Measurements from ENCODE around the gene DCX.

DNA sequence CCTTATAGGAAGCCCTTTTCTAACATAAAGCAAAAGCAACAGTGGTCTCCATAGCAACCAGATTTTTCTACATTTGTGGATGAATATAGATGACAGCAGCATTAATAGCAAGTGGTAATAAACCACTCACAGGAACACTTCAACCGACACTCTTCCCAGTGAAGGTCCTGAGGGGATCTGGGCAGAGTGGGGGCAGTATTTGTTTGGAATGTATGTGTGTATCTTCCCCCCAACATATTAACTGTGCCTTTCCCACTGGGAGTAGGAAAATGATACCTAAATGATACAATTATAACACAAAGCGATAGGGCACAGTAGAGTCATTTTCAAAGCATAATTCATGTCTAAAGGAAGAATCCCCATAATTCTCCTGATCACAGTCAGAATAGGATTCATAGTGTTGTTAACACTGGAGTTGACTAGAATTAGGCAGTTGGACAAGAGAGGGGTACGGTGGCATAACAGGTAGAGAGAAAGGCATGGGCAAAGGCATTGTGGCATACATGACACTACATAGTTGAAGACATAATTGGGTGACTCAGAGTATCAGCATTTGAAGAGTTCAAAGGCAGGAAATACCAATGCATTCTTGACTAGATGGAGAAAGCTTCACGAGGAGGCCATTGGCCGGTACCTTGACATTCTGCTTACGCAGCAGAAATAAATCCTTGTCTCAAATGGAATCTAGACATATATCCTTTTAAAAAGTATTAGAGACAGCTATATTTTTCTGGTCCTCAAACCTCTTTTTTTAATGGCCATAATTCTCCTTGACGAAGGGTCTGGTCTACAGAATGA lies 156.9 kb downstream of the DCX start:
- TF ChIP-seq, protein P1, sequence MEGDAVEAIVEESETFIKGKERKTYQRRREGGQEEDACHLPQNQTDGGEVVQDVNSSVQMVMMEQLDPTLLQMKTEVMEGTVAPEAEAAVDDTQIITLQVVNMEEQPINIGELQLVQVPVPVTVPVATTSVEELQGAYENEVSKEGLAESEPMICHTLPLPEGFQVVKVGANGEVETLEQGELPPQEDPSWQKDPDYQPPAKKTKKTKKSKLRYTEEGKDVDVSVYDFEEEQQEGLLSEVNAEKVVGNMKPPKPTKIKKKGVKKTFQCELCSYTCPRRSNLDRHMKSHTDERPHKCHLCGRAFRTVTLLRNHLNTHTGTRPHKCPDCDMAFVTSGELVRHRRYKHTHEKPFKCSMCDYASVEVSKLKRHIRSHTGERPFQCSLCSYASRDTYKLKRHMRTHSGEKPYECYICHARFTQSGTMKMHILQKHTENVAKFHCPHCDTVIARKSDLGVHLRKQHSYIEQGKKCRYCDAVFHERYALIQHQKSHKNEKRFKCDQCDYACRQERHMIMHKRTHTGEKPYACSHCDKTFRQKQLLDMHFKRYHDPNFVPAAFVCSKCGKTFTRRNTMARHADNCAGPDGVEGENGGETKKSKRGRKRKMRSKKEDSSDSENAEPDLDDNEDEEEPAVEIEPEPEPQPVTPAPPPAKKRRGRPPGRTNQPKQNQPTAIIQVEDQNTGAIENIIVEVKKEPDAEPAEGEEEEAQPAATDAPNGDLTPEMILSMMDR (IDR thresholded peaks at IDR 0.05), result no peak
- TF ChIP-seq POLR2A (IDR thresholded peaks at IDR 0.05), result no peak

Data from body of pancreas (tissue), 4 donors.